ENCODE data around the gene SYCP2.

The SYCP2 gene

DNA sequence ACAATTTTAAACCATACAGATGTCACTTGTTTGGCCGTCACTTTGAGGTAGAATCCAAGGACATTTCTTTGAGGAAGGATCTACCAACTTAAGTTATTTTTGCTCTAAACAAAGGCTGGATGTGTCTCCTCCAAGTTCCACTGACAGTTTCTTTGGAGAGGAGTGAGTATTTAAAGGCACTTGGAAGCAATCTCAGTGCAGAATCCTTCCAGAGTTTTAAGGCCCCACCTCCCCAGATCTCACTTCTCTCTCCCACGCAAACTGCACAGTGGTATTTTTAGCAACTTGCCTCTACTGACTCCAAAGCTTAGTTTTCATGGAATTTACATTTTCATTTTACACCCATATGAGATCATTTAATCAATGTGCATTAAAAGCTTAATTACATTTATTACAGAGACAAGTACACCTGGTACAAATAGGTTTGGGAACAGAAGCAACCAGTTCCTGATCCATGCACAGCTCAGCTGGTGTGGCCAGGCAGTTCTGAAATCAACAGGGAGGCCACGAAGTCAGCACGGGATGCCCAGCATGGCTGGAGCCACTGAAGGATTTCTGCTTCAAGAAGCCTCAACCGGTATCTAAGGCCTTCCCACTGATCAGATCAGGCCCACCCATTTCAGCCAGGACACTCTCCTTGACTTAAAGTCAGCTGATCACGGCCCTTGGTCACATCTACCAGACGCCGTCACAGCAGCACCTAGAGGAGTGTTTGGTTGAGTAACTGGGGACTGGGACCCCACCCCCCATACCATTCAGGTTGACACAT is 109.8 kb downstream of the SYCP2 start:
- no peaks in the 10 kb centered on the region for H3K9me3 ChIP-seq (ENCODE audit: insufficient read depth, low read depth, low read length)
- H3K9ac ChIP-seq (ENCODE audit: low read depth, low read length), result no peak overlapping the region
- 0 out of 2 replicates have a peak, but pooled peaks cover 3% of the 10 kb centered on the region for H3K27me3 ChIP-seq (ENCODE audit: insufficient read depth, low read length)
- no peak overlapping the region for H3K27ac ChIP-seq (ENCODE audit: low read length)
- no peak overlapping the region for H3K4me3 ChIP-seq (ENCODE audit: low read length)
- no peaks in the 10 kb centered on the region for H3K4me1 ChIP-seq (ENCODE audit: insufficient read depth, low read length)
- H3K36me3 ChIP-seq (ENCODE audit: insufficient read depth, low read depth, low read length), result no peaks in the 10 kb centered on the region

- Histone ChIP-seq H3K9me3 (ENCODE audit: insufficient read depth, low read depth, low read length) (no peaks in the 10 kb centered on the region), H3K4me1 (ENCODE audit: insufficient read depth, low read length) (no peaks in the 10 kb centered on the region), H3K27me3 (ENCODE audit: insufficient read depth, low read length) (peaks cover 5% of the 10 kb centered on the region; the same call in 1 of the 2 replicates), H3K36me3 (ENCODE audit: insufficient read depth, low read depth, low read length) (no peaks in the 10 kb centered on the region), H3K4me3 (ENCODE audit: low read length) (no peak overlapping the region), H3K9ac (ENCODE audit: low read depth, low read length) (no peak overlapping the region), H3K27ac (ENCODE audit: low read length) (no peak overlapping the region)
Measured at GRCh38 chr20:59823030-59823423, 110.4 kb downstream of the SYCP2 start.

DNA sequence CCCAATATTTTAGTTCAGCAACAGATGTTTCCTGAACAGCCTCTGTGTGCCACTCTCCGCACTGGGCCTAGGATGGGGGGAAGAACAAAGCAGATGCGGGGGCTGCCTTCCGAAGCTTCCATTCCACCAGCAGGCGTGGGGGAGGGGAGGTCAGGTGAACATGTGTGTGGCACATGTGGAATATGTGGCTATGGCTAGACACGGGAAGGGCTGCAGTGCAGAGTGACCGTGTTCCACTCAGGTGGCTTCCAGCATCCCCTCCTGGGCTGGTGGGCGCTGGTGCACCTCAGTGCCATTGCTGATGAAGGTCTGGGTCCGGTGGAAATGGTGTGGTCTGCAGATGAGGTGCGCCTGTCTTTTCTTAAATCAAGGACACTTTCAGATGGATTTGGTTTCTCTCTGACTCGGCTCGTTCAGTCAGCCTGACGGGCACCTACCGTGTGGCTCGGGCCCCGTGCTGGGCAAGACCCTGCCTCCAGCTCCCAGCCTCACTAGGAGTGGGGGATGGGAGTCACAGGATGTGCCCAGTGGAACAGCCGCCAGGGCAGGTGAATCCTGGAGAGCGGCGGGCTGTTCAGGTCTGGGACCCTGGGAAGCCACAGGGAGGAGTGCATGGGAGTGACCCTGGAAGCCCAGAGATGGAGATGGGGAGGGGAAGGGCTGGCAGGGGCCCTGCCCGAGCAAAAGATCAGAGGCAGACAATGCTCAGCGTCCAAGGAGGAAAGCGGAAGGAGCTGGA is 111.0 kb downstream of the SYCP2 start:
- Histone ChIP-seq H3K4me1 (ENCODE audit: insufficient read depth, low read length) (no peaks in the 10 kb centered on the region), H3K27me3 (ENCODE audit: insufficient read depth, low read length) (peaks cover 5% of the 10 kb centered on the region; the same call in 1 of the 2 replicates), H3K4me3 (ENCODE audit: low read length) (no peak overlapping the region), H3K36me3 (ENCODE audit: insufficient read depth, low read depth, low read length) (no peaks in the 10 kb centered on the region), H3K27ac (ENCODE audit: low read length) (no peak overlapping the region), H3K9me3 (ENCODE audit: insufficient read depth, low read depth, low read length) (no peaks in the 10 kb centered on the region), H3K9ac (ENCODE audit: low read depth, low read length) (no peak overlapping the region)

DNA sequence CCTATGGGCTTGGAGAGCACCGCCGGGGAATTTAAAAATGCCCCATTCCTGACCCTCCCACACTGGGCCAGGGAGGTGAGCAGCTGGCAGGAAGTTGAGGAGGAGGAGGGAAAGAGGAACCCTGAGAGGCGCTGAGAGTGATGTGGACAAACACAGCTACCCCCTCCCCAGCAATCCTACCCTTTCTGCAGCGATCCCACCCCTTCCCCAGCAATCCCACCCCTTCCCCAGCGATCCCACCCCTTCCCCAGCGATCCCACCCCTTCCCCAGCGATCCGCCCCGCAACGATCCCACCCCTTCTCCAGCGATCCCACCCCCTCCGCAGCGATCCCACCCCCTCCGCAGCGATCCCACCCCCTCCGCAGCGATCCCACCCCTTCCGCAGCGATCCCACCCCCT is 111.6 kb downstream of the SYCP2 start:
- H3K9me3 ChIP-seq (ENCODE audit: insufficient read depth, low read depth, low read length), result no peaks in the 10 kb centered on the region
- no peaks in the 10 kb centered on the region for H3K36me3 ChIP-seq (ENCODE audit: insufficient read depth, low read depth, low read length)
- H3K4me3 ChIP-seq (ENCODE audit: low read length), result no peak overlapping the region
- peaks cover 5% of the 10 kb centered on the region; the same call in 1 of the 2 replicates for H3K27me3 ChIP-seq (ENCODE audit: insufficient read depth, low read length)
- no peaks in the 10 kb centered on the region for H3K4me1 ChIP-seq (ENCODE audit: insufficient read depth, low read length)
- no peak overlapping the region for H3K9ac ChIP-seq (ENCODE audit: low read depth, low read length)
- no peak overlapping the region for H3K27ac ChIP-seq (ENCODE audit: low read length)

DNA sequence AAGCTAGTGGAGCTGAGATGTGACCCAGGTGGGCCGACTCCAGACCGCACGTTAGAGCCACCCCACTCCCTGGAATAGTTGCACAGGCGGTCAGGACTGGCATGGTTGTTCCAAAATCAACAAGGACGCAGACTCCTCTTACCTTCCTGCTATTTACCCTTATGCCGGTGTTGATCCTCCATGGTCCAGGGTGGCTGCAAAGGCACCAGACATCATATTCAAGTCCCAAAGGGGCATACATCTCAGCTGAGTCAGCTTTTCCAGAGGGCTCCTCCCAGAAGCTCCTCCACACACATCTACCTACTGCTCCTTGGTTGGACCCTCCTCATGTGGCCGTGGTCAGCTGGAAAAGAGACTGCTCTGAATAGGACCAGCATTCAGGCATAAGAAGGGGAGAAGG is 112.2 kb downstream of the SYCP2 start:
- no peak overlapping the region for H3K27ac ChIP-seq (ENCODE audit: low read length)

DNA sequence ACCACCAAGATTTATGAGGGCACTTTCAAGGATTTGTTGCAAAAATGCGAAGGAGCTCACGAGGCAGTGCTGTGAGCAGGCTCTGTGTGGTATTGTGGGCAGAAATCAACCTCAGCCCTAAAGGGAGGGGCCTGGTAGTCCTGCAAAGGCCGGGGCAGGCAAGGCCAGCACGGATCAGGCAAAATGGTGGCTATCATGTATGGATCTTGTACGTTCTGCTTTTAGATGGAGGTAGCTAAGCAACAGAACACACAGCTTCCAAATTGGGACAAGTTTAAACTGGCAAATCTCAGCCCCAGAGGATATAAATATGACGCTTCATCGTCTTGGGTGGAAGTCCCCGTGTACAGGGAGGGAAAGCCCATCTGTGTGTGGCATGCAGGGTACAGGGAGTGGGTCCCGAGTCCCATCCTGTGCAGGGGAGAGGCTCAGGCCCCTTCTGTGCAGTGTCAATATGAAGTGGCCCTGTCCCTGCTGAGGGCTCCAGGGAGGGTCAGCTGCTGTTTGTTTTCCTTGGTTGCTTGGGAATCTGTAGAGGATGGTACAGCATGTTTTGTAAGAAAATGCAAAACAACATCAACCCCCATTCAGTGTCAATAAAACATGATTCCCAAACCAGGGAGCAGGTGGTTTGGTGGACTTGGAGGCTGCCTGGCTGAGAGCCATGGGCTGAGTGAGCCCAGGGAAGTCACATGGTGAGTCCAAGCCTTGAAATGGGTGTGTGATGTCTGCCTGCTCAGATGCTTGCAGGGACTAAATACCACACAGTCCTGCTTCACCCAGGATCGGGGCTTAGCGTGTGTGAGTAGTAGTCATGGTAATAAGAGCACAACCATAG is 113.0 kb downstream of the SYCP2 start:
- peaks cover 5% of the 10 kb centered on the region; the same call in 1 of the 2 replicates for H3K27me3 ChIP-seq (ENCODE audit: insufficient read depth, low read length)
- H3K9ac ChIP-seq (ENCODE audit: low read depth, low read length), result no peak overlapping the region
- no peaks in the 10 kb centered on the region for H3K36me3 ChIP-seq (ENCODE audit: insufficient read depth, low read depth, low read length)
- no peaks in the 10 kb centered on the region for H3K4me1 ChIP-seq (ENCODE audit: insufficient read depth, low read length)
- H3K4me3 ChIP-seq (ENCODE audit: low read length), result no peak overlapping the region
- no peaks in the 10 kb centered on the region for H3K9me3 ChIP-seq (ENCODE audit: insufficient read depth, low read depth, low read length)
- no peak overlapping the region for H3K27ac ChIP-seq (ENCODE audit: low read length)

More for the DNA sequence above, 112.2 kb downstream of the SYCP2 start:
- H3K4me1 ChIP-seq (ENCODE audit: insufficient read depth, low read length), result no peaks in the 10 kb centered on the region
- no peaks in the 10 kb centered on the region for H3K36me3 ChIP-seq (ENCODE audit: insufficient read depth, low read depth, low read length)
- H3K27me3 ChIP-seq (ENCODE audit: insufficient read depth, low read length), result peaks cover 5% of the 10 kb centered on the region; the same call in 1 of the 2 replicates
- H3K9me3 ChIP-seq (ENCODE audit: insufficient read depth, low read depth, low read length), result no peaks in the 10 kb centered on the region
- no peak overlapping the region for H3K9ac ChIP-seq (ENCODE audit: low read depth, low read length)
- no peak overlapping the region for H3K4me3 ChIP-seq (ENCODE audit: low read length)

DNA sequence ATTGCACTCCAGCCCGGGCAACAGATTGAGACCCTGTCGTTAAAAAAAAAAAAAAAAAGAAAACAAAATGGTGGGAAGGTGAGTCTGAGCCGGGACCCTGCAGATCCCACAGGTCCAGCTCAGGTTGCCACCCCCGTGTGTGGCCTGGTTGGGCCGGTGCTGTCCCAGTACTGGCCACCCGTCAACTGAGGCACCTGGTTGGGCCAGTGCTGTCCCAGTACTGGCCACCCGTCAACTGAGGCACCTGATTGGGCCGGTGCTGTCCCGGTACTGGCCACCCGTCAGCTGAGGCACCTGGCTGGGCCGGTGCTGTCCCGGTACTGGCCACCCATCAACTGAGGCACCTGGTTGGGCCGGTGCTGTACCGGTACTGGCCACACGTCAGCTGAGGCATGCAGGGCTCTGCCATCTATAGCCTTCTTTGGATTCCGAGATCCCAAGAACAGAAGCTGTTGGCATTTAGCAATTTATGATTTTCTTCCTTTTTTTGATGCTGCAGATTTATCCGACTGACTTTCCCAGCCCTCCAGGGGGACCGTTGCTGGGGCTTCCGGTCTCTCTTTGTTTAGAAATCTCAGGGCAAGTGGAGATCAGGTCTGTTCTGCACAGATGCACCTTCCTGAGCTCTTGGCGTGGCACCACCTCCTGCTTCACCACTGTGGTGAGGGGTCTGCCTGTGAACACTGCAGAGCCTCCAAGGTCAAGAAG is 113.8 kb downstream of the SYCP2 start:
- peaks cover 5% of the 10 kb centered on the region; the same call in 1 of the 2 replicates for H3K27me3 ChIP-seq (ENCODE audit: insufficient read depth, low read length)
- H3K9me3 ChIP-seq (ENCODE audit: insufficient read depth, low read depth, low read length), result no peaks in the 10 kb centered on the region
- no peak overlapping the region for H3K4me3 ChIP-seq (ENCODE audit: low read length)
- H3K36me3 ChIP-seq (ENCODE audit: insufficient read depth, low read depth, low read length), result no peaks in the 10 kb centered on the region
- no peak overlapping the region for H3K27ac ChIP-seq (ENCODE audit: low read length)
- H3K4me1 ChIP-seq (ENCODE audit: insufficient read depth, low read length), result no peaks in the 10 kb centered on the region
- no peak overlapping the region for H3K9ac ChIP-seq (ENCODE audit: low read depth, low read length)

DNA sequence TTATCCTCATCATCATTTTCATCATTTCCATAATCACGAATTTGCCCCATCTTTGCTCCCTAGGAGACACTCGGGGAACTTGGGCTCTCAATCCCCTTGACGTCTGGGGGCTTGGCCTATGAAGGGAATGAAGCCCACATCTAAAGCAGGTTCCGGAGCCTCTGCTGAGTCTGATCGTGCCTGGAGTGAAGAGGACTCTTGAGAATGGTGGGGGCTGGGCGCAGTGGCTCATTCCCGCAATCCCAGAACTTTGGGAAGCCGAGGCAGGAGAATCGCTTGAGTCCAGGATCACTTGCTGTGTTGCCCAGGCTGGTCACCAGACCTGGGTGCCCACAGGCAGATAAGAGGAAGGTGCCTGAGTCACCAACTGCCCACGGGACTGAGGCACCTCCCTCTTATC is 114.5 kb downstream of the SYCP2 start:
- no peak overlapping the region for H3K27ac ChIP-seq (ENCODE audit: low read length)
- H3K9me3 ChIP-seq (ENCODE audit: insufficient read depth, low read depth, low read length), result no peaks in the 10 kb centered on the region
- no peaks in the 10 kb centered on the region for H3K4me1 ChIP-seq (ENCODE audit: insufficient read depth, low read length)
- peaks cover 5% of the 10 kb centered on the region; the same call in 1 of the 2 replicates for H3K27me3 ChIP-seq (ENCODE audit: insufficient read depth, low read length)
- H3K4me3 ChIP-seq (ENCODE audit: low read length), result no peak overlapping the region
- no peaks in the 10 kb centered on the region for H3K36me3 ChIP-seq (ENCODE audit: insufficient read depth, low read depth, low read length)
- no peak overlapping the region for H3K9ac ChIP-seq (ENCODE audit: low read depth, low read length)

DNA sequence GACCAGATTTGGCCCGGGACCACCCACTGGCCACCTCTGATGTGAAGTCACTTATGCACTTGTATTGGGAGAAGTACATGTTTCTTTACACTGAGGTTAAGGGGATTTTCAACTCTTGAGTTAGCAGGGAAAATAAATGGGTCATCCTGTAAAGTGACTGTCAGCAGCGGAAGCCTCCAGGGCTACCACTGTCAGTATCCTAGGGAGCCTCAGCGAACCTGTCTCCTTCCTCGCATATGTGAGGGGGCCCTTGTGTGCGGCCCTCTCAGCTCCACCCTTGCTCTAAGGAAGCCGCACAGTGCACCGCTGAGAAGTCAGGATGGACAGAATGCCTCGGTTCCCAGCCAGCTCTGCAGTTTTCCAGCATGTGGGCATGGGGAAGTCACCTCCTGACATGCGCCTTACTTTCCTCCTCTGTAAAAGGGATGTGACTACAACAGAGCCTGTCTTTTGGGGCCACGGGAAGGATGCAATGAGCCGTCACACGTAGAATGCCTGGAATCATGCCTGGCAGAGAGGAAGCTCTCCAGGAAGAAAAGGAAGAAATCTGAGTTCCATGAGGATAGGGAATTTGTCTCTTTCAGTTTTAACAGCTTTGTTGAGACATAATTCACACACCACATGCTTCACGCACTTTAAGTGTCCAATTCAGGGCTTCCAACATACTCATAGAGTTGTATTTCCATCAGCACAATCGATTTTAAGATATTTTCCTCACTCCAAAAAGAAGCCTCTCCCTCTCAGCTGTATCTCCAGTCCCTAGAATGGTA is 115.4 kb downstream of the SYCP2 start:
- Histone ChIP-seq H3K9ac (ENCODE audit: low read depth, low read length) (no peak overlapping the region), H3K36me3 (ENCODE audit: insufficient read depth, low read depth, low read length) (no peaks in the 10 kb centered on the region), H3K27ac (ENCODE audit: low read length) (no peak overlapping the region), H3K27me3 (ENCODE audit: insufficient read depth, low read length) (peaks cover 5% of the 10 kb centered on the region; the same call in 1 of the 2 replicates), H3K9me3 (ENCODE audit: insufficient read depth, low read depth, low read length) (no peaks in the 10 kb centered on the region), H3K4me1 (ENCODE audit: insufficient read depth, low read length) (no peaks in the 10 kb centered on the region), H3K4me3 (ENCODE audit: low read length) (no peak overlapping the region)

DNA sequence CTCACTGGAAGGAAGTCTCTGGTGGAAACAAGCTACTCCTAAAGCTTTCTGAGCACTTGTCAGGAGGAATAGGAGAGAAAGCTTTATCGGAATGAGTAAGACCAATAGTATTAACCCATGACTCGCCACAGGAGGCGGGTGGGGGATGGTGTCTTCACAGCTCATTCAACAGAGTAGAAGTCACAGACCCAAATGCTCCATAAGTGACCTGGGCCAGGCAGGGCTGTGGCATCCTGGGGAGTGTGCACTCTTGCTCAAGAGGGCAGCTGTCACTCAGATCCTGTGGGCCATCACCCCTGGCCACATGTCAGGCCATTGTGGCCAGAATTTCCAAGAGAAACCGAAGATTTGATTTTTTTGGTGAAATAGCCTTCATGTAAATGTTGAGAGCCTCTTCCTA is 116.0 kb downstream of the SYCP2 start:
- no peaks in the 10 kb centered on the region for H3K9me3 ChIP-seq (ENCODE audit: insufficient read depth, low read depth, low read length)
- no peak overlapping the region for H3K27ac ChIP-seq (ENCODE audit: low read length)
- no peak overlapping the region for H3K9ac ChIP-seq (ENCODE audit: low read depth, low read length)
- peaks cover 5% of the 10 kb centered on the region; the same call in 1 of the 2 replicates for H3K27me3 ChIP-seq (ENCODE audit: insufficient read depth, low read length)
- no peak overlapping the region for H3K4me3 ChIP-seq (ENCODE audit: low read length)
- H3K4me1 ChIP-seq (ENCODE audit: insufficient read depth, low read length), result no peaks in the 10 kb centered on the region
- H3K36me3 ChIP-seq (ENCODE audit: insufficient read depth, low read depth, low read length), result no peaks in the 10 kb centered on the region

All from iPS-20b (cell line).